Retinal pigment epithelial cell (primary cell): ENCODE data around the gene CMIP.

Experiments used
- DNase-seq: peaks from one replicate; pipeline ENCODE4 v3.0.0-alpha.2; 2010; ENCODE audit warnings: low read depth
- H3K4me3 ChIP-seq: 2 replicates; pipeline ENCODE4 v1.5.1; 2011; ENCODE audit warnings: mild to moderate bottlenecking, low read length, control low read depth, moderate library complexity
- TF ChIP-seq, protein P1 (sequence below): conservative IDR thresholded peaks from 2 replicates; pipeline ENCODE4 v1.5.1; 2011; ENCODE audit warnings: low read depth, low read length, control low read depth, inconsistent platforms

CMIP gene

GRCh38 chr16:81600275-81600674 lies 155.7 kb downstream of the CMIP start:
- peak; percentile 78 for DNase-seq
- TF ChIP-seq, protein P1, sequence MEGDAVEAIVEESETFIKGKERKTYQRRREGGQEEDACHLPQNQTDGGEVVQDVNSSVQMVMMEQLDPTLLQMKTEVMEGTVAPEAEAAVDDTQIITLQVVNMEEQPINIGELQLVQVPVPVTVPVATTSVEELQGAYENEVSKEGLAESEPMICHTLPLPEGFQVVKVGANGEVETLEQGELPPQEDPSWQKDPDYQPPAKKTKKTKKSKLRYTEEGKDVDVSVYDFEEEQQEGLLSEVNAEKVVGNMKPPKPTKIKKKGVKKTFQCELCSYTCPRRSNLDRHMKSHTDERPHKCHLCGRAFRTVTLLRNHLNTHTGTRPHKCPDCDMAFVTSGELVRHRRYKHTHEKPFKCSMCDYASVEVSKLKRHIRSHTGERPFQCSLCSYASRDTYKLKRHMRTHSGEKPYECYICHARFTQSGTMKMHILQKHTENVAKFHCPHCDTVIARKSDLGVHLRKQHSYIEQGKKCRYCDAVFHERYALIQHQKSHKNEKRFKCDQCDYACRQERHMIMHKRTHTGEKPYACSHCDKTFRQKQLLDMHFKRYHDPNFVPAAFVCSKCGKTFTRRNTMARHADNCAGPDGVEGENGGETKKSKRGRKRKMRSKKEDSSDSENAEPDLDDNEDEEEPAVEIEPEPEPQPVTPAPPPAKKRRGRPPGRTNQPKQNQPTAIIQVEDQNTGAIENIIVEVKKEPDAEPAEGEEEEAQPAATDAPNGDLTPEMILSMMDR = no peak
- no peak overlapping the region for H3K4me3 ChIP-seq

GRCh38 chr16:81601008-81601428 lies 156.4 kb downstream of the CMIP start:
- TF ChIP-seq, protein P1 = no peak
- peak; percentile 85 for DNase-seq
- no peak overlapping the region for H3K4me3 ChIP-seq

DNA sequence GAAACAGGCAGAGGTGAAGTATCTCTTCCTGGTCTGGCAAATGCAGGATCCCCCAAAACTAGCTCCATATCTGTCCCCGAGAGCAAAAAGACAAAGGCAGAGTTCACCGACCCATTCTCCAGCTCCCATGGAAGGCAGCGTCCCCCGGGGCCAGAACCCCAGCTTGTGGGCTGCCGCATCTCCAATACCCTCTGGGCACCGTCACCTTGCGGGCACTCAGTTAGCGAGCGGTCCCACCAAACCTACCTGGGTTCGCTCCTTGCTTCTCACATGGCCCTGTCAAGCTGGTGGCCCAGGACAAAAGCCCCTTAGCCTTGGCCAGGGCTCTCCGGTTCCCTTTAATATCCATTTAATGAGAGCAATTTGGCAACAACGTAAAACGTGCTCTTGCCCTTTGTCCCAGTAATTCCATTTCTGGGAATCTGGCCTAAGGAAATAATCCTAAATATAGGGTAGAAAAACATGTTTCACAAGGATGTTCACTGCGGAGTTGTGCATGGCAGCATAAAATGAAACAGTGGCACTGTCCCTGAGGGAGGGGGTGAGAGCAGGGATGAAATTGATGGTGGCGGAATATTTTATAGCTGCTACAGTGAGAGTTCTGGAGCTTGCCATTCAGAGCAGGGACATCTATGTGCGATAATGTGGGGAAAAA lies 157.1 kb downstream of the CMIP start:
- TF ChIP-seq, protein P1 = no peak
- peak; percentile 64 for DNase-seq
- no peak overlapping the region for H3K4me3 ChIP-seq

- TF ChIP-seq, protein P1 = no peak
- H3K4me3 ChIP-seq = no peak overlapping the region
- no peak for DNase-seq
Measured at GRCh38 chr16:81602256-81602776, 157.7 kb downstream of the CMIP start.

GRCh38 chr16:81602792-81603191 lies 158.2 kb downstream of the CMIP start:
- H3K4me3 ChIP-seq = no peak overlapping the region
- TF ChIP-seq, protein P1 = no peak
- DNase-seq = no peak

- no peak for DNase-seq
Measured at GRCh38 chr16:81604960-81605383, 160.4 kb downstream of the CMIP start.

More at GRCh38 chr16:81604960-81605383, 160.4 kb downstream of the CMIP start:
- no peak overlapping the region for H3K4me3 ChIP-seq
- TF ChIP-seq, protein P1 = no peak
